HuH-7.5 (cell line): ENCODE results near the gene HAUS5.

Source experiments
- DNase-seq: peaks from one replicate; pipeline ENCODE4 v3.0.0; 2011; ENCODE audit warnings: low spot score

Gene HAUS5

GRCh38 chr19:35607661-35608060 lies 4.9 kb upstream of the HAUS5 start:
- no peak for DNase-seq

GRCh38 chr19:35608251-35608650 lies 4.3 kb upstream of the HAUS5 start:
- DNase-seq: no peak

- DNase-seq: no peak
Observed at GRCh38 chr19:35609851-35610353, 2.6 kb upstream of the HAUS5 start.

GRCh38 chr19:35612224-35612558 lies 344 bp upstream of the HAUS5 start:
- no peak for DNase-seq

GRCh38 chr19:35613574-35613973 lies 1.0 kb downstream of the HAUS5 start:
- DNase-seq: no peak

GRCh38 chr19:35615036-35615435 lies 2.5 kb downstream of the HAUS5 start:
- DNase-seq: no peak

- DNase-seq: no peak
Observed at GRCh38 chr19:35618857-35619256, 6.3 kb downstream of the HAUS5 start.

GRCh38 chr19:35619290-35619923 lies 6.9 kb downstream of the HAUS5 start:
- no peak for DNase-seq

GRCh38 chr19:35620001-35620400 lies 7.5 kb downstream of the HAUS5 start:
- no peak for DNase-seq

- DNase-seq: no peak
Observed at GRCh38 chr19:35621708-35622107, 9.2 kb downstream of the HAUS5 start.

- no peak for DNase-seq
Observed at GRCh38 chr19:35622750-35623149, 10.2 kb downstream of the HAUS5 start.

GRCh38 chr19:35623327-35624010 lies 10.9 kb downstream of the HAUS5 start:
- DNase-seq: no peak

GRCh38 chr19:35628264-35628564 lies 15.7 kb downstream of the HAUS5 start:
- no peak for DNase-seq

GRCh38 chr19:35628565-35629331 lies 16.2 kb downstream of the HAUS5 start, which contains the start of gene RBM42:
Gene RBM42 (plus strand): TSS chr19:35629036. CDS start chr19:35629154, 118 bp downstream.
- DNase-seq: peak; percentile 99

- DNase-seq: no peak
Observed at GRCh38 chr19:35629332-35629633, 16.7 kb downstream of the HAUS5 start.

- no peak for DNase-seq
Observed at GRCh38 chr19:35633727-35634440, 21.3 kb downstream of the HAUS5 start.

- no peak for DNase-seq
Observed at GRCh38 chr19:35636651-35637050, 24.1 kb downstream of the HAUS5 start.

GRCh38 chr19:35637165-35637564 lies 24.6 kb downstream of the HAUS5 start:
- DNase-seq: no peak

- no peak for DNase-seq
Observed at GRCh38 chr19:35639321-35639639, 26.7 kb downstream of the HAUS5 start.

- DNase-seq: no peak
Observed at GRCh38 chr19:35639863-35640262, 27.3 kb downstream of the HAUS5 start.

- DNase-seq: no peak
Observed at GRCh38 chr19:35641515-35642151, 29.1 kb downstream of the HAUS5 start, which contains the start of gene ETV2. Gene ETV2 (plus strand): TSS chr19:35641745. CDS start chr19:35642461, 716 bp downstream.

- no peak for DNase-seq
Observed at GRCh38 chr19:35642312-35642711, 29.8 kb downstream of the HAUS5 start.
